Thyroid gland (tissue), 4 donors: ENCODE measurements around the gene PRPSAP2. TPM values are rescaled to one million over a fixed set of nuclear protein-coding genes. Genes with fewer than 3 reads are reported as not detected.

Source experiments
- DNase-seq, 2 donors: peaks; one replicate each; pipeline ENCODE4 v3.0.0-alpha.2; 2019
- H3K27ac ChIP-seq, 3 donors: fragments of 200-600 bp; sonication (generic); 1 replicate in 2 of 3; 2 replicates in 1 of 3; pipeline ENCODE4 v1.5.1; 2016 to 2019; ENCODE audit warnings: mild to moderate bottlenecking in 1 of 3, moderate library complexity in 1 of 3
- H3K27me3 ChIP-seq: fragments of 200-600 bp; sonication (generic); one replicate; pipeline ENCODE4 v1.5.1; 2019
- H3K36me3 ChIP-seq, 2 donors: fragments of 200-600 bp; sonication (generic); one replicate each; pipeline ENCODE4 v1.5.1; 2016 to 2019
- H3K4me1 ChIP-seq, 2 donors: fragments of 200-600 bp; sonication (generic); one replicate each; pipeline ENCODE4 v1.5.1; 2017 to 2019
- H3K4me3 ChIP-seq, 3 donors: fragments of 200-600 bp; sonication (generic); replicated peaks in 1 of 3; 1 replicate in 2 of 3; 2 replicates in 1 of 3; pipeline ENCODE4 v1.5.1; 2016; ENCODE audit warnings: mild to moderate bottlenecking in 1 of 3
- H3K9me3 ChIP-seq: fragments of 200-600 bp; sonication (generic); one replicate; pipeline ENCODE4 v1.5.1; 2017
- POLR2A ChIP-seq, 2 donors: fragments of 450-650 bp; IDR thresholded peaks; one replicate each; pipeline ENCODE4 v1.6.1; 2017; ENCODE audit warnings: antibody characterized with exemption in 2 of 2, mild to moderate bottlenecking in 2 of 2, moderate library complexity in 1 of 2
- whole genome bisulfite sequencing, 2 donors: methylation state at CpG; one replicate each; pipeline ENCODE4 v1.1.5; 2017; 5-methylcytosine and 5-hydroxymethylcytosine counted together
- intact Hi-C: fragments of 100-400 bp; cut with DNase I; formaldehyde crosslinking; loops from one replicate; pipeline ENCODE4 v1.15.1; 2023
- total RNA-seq, 4 donors: library from RNA; depleted of rRNA; stranded (reverse); fragments of >200 nt; gene quantifications; one replicate each; pipeline ENCODE4 v1.2.3, GENCODE V29; 2016
- TF ChIP-seq, protein P1 (sequence below), 6 experiments: fragments of 200-600 bp in 3 of 6; fragments of 450-650 bp in 3 of 6; sonication (generic) in 3 of 6; IDR thresholded peaks; one replicate each; pipeline ENCODE4 v1.5.1; 2016 to 2019; ENCODE audit warnings: antibody characterized with exemption in 6 of 6, mild to moderate bottlenecking in 2 of 6, inconsistent platforms in 1 of 6, moderate library complexity in 1 of 6

PRPSAP2 gene
- total RNA-seq, 4 donors from 2014 or later: 43.6 to 50.9 (median 49.7) TPM

DNA sequence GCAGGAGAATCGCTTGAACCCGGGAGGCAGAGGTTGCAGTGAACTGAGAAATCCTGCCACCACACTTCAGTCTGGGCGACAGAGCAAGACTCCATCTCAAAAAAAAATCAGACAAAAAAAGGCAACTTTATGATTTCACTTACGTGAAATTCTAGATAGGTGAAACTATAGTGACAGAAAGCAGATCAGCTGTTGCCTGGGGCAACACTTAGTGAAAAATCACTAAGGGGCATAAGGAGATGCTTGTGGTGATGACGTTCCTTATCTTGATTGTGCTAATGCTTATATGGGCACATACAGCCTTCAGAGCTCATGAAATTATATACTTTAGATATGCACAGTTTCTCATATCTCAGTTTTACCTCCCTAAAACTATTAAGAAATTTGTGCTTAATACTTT, 52.4 kb downstream of the PRPSAP2 start:
- TF ChIP-seq, protein P1, sequence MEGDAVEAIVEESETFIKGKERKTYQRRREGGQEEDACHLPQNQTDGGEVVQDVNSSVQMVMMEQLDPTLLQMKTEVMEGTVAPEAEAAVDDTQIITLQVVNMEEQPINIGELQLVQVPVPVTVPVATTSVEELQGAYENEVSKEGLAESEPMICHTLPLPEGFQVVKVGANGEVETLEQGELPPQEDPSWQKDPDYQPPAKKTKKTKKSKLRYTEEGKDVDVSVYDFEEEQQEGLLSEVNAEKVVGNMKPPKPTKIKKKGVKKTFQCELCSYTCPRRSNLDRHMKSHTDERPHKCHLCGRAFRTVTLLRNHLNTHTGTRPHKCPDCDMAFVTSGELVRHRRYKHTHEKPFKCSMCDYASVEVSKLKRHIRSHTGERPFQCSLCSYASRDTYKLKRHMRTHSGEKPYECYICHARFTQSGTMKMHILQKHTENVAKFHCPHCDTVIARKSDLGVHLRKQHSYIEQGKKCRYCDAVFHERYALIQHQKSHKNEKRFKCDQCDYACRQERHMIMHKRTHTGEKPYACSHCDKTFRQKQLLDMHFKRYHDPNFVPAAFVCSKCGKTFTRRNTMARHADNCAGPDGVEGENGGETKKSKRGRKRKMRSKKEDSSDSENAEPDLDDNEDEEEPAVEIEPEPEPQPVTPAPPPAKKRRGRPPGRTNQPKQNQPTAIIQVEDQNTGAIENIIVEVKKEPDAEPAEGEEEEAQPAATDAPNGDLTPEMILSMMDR (IDR thresholded peaks at IDR 0.05): no peak
- no peak for TF ChIP-seq POLR2A (IDR thresholded peaks at IDR 0.05)
- no peak overlapping the region for H3K4me3 ChIP-seq
- DNase-seq: no peak
- H3K4me1 ChIP-seq: no peaks in the 10 kb centered on the region
- no peak overlapping the region for H3K27ac ChIP-seq
- 94 to 95% methylated on average over 5 of the region's 5 CpGs for whole genome bisulfite sequencing, 2 donors
- H3K27me3 ChIP-seq: no peaks in the 10 kb centered on the region
- no peaks in the 10 kb centered on the region for H3K9me3 ChIP-seq
- H3K36me3 ChIP-seq: peaks cover 8 to 9% of the 10 kb centered on the region in 2 donors
- intact Hi-C loops: no loop called here

DNA sequence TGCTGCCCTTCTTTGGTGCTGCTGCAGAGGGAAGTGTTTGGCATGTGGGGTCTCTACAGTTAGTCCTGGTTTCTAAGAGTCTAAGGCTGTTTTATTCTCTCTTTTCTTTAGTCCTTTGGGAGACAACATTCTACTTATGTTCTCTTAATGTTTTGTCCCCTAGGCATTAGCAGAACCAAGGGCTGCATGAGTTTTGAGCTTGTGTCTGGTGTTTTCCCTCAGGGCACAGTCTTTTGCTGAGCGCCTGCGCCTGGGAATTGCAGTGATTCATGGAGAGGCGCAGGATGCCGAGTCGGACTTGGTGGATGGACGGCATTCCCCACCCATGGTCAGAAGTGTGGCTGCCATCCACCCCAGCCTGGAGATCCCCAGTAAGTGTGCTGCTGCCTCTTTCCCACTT, 53.0 kb downstream of the PRPSAP2 start:
- H3K4me1 ChIP-seq: no peaks in the 10 kb centered on the region
- WGBS, 2 donors: 91 to 98% methylated on average over 6 of the region's 6 CpGs

DNA sequence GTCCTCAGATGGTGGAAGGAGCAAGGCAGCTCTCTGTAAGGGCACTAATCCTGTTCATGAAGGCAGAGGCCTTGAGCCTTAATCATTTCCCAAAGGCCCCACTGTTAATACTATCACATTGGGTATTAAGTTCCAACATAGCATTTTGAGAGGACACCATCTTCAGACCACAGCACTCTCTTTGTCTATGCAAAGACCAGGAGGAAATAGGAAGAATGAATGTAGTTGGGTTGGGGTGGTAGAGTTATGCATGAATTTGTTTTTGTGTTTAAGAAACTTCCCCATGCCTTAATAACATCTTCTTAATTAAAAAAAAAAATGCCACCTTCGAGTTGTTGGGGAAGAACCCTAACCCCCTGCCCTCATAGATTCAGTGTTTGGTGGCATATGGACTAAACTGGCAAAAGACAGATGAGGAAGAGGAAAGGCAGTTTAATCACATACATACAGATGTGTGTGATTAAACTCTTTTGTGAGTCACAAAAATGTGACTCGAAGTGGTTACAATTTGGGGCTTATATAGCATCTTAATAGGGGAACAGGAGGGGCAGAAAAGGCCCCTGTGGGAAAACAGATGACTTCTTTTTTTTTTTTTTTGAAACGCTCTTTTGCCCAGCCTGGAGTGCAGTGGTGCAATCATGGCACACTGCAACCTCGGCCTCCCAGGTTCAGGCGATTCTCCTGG, 59.0 kb downstream of the PRPSAP2 start:
- intact Hi-C loops: no loop called here
- WGBS, 2 donors: 80 to 81% methylated on average over 5 of the region's 5 CpGs
- TF ChIP-seq POLR2A (IDR thresholded peaks at IDR 0.05): no peak
- TF ChIP-seq, protein P1 (IDR thresholded peaks at IDR 0.05): no peak
- Histone ChIP-seq H3K36me3 (peaks cover 5 to 19% of the 10 kb centered on the region in 2 donors), H3K27ac (no peak overlapping the region), H3K9me3 (no peaks in the 10 kb centered on the region), H3K4me3 (no peak overlapping the region), H3K4me1 (peaks cover 14 to 17% of the 10 kb centered on the region in 2 donors), H3K27me3 (no peaks in the 10 kb centered on the region)
- no peak for DNase-seq

More for the DNA sequence above, 53.0 kb downstream of the PRPSAP2 start:
- DNase-seq: no peak
- intact Hi-C loops: no loop called here
- peaks cover 9 to 10% of the 10 kb centered on the region in 2 donors for H3K36me3 ChIP-seq
- TF ChIP-seq, protein P1 (IDR thresholded peaks at IDR 0.05): no peak
- TF ChIP-seq POLR2A (IDR thresholded peaks at IDR 0.05): no peak
- H3K27ac ChIP-seq: no peak overlapping the region
- no peaks in the 10 kb centered on the region for H3K27me3 ChIP-seq
- H3K9me3 ChIP-seq: no peaks in the 10 kb centered on the region
- H3K4me3 ChIP-seq: no peak overlapping the region

DNA sequence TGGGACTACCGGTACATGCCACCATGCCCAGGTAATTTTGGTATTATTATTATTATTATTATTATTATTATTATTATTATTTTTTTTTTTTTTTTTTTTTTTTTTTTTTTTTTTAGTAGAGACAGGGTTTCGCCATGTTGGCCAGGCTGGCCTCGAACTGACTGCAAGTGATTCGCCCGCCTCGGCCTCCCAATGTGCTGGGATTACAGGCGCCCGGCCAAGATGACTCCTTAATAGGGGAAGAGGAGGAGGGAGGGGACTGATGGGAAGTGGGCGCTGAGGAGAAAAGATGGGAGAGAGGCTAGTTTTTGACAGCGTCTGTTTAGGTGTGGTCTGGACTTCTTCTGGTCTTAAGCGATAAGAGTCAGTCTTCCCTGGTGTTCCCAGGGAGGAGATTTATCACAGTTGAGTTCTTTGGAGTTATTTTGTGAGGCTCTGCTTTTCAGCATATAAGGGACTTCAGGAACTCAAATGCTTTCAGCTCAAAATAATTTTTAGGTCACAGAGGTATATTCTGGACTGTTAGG, 59.6 kb downstream of the PRPSAP2 start:
- Histone ChIP-seq H3K9me3 (no peaks in the 10 kb centered on the region), H3K4me3 (no peak overlapping the region), H3K36me3 (peaks cover 5 to 17% of the 10 kb centered on the region in 2 donors), H3K27ac (no peak overlapping the region), H3K4me1 (peaks cover 16 to 18% of the 10 kb centered on the region in 2 donors), H3K27me3 (no peaks in the 10 kb centered on the region)
- intact Hi-C loops: no loop called here
- TF ChIP-seq, protein P1 (IDR thresholded peaks at IDR 0.05): no peak
- TF ChIP-seq POLR2A (IDR thresholded peaks at IDR 0.05): no peak
- DNase-seq: no peak
- WGBS, 2 donors: 90 to 94% methylated on average over 11 of the region's 11 CpGs

DNA sequence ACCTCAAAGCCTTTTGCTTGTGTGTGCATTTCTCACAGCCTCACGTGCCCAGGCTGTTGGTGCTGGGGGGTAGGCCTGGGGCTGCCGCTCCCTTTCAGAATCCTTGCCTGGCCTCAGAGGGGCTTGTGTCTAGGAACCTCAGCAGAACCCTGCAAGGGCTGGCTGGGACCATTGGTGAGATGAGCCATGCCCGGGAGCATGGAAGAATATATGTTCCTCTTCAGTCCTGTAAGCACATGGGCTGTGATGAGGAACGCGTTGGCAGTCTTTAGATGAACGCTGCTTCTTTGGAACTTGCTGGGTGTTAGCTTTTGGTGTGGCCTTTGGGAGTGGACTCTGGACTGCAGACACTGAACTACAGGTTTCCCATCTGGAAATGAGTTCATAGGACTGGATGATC, 62.0 kb downstream of the PRPSAP2 start:
- Histone ChIP-seq H3K9me3 (no peaks in the 10 kb centered on the region), H3K4me1 (peaks cover 16 to 18% of the 10 kb centered on the region in 2 donors), H3K4me3 (no peak overlapping the region), H3K27me3 (no peaks in the 10 kb centered on the region), H3K27ac (no peak overlapping the region), H3K36me3 (peaks cover 5 to 12% of the 10 kb centered on the region in 2 donors)
- no peak for TF ChIP-seq POLR2A (IDR thresholded peaks at IDR 0.05)
- TF ChIP-seq, protein P1 (IDR thresholded peaks at IDR 0.05): no peak
- 81 to 86% methylated on average over 5 to 6 of the region's 6 CpGs for WGBS, 2 donors
- DNase-seq: no peak
- intact Hi-C loops: no loop called here
